Panc1 (cell line): Measurements from ENCODE around the gene DZANK1. TPM values are rescaled to one million over a fixed set of nuclear protein-coding genes. Genes with fewer than 3 reads are reported as not detected.
A peak's percentile ranks its signal among the peaks of the same experiment; 100 is the strongest.

ENCODE experiments used
- ATAC-seq: fragments of 200-7000 bp; cut with Tn5 transposase; 2 replicates; pipeline ENCODE4 v1.9.1; 2020; ENCODE audit warnings: mild to moderate bottlenecking, moderate library complexity
- BruUV-seq: library from RNA; stranded (reverse); fragments of 400-500 nt; replicated peaks from 2 replicates; lab custom pipeline; 2021; lab: Mats Ljungman, UMichigan
- CTCF ChIA-PET: fragments of 300-600 bp; sonication (Branson Sonifier 250); formaldehyde crosslinking; loops from one replicate; lab custom pipeline; 2022; ENCODE audit warnings: antibody characterized with exemption; lab: Charles Lee
- POLR2A ChIA-PET: fragments of 300-600 bp; sonication (Branson Sonifier 250); formaldehyde crosslinking; loops from one replicate; lab custom pipeline; 2022; ENCODE audit warnings: antibody characterized with exemption; lab: Charles Lee
- DNase-seq: peaks from one replicate; pipeline ENCODE4 v3.0.0-alpha.2; 2010; ENCODE audit warnings: low read depth, low spot score
- H3K27ac ChIP-seq: 2 replicates; pipeline ENCODE4 v1.5.1; 2011; ENCODE audit warnings: mild to moderate bottlenecking, low read length, inconsistent platforms
- H3K27me3 ChIP-seq: fragments of 200-500 bp; sonication (Bioruptor generic); 2 replicates; pipeline ENCODE4 v1.6.0; 2014; ENCODE audit warnings: low read length, inconsistent platforms; ENCODE audit not compliant: control insufficient read depth, insufficient read depth
- H3K36me3 ChIP-seq: fragments of 200-500 bp; sonication (Bioruptor generic); 2 replicates; pipeline ENCODE4 v1.5.1; 2014; ENCODE audit warnings: inconsistent platforms, mild to moderate bottlenecking, low read length, moderate library complexity; ENCODE audit not compliant: control insufficient read depth, insufficient read depth
- H3K4me1 ChIP-seq: 2 replicates; pipeline ENCODE4 v1.5.1; 2011; ENCODE audit warnings: inconsistent platforms, mild to moderate bottlenecking, low read length, moderate library complexity; ENCODE audit not compliant: control insufficient read depth, insufficient read depth
- H3K4me3 ChIP-seq, 2 experiments: 2 replicates each; pipeline ENCODE4 v1.5.1; 2011 to 2012; ENCODE audit warnings: low read depth in 2 of 2, low read length in 2 of 2, mild to moderate bottlenecking in 2 of 2, inconsistent platforms in 1 of 2, moderate library complexity in 1 of 2
- H3K9me3 ChIP-seq: fragments of 200-500 bp; sonication (Bioruptor generic); 2 replicates; pipeline ENCODE4 v1.5.1; 2014; ENCODE audit warnings: low read depth, mild to moderate bottlenecking, inconsistent platforms, low read length, moderate library complexity; ENCODE audit not compliant: control insufficient read depth, insufficient read depth
- CTCF ChIP-seq: fragments of 450-650 bp; IDR thresholded peaks from 2 replicates; pipeline ENCODE4 v1.5.1; 2017; ENCODE audit warnings: mild to moderate bottlenecking
- POLR2AphosphoS5 ChIP-seq: IDR thresholded peaks from 2 replicates; pipeline ENCODE4 v1.6.1; 2012; ENCODE audit warnings: mild to moderate bottlenecking, low read depth, low read length, moderate library complexity
- REST ChIP-seq, 2 experiments: IDR thresholded peaks; 2 replicates each; pipeline ENCODE4 v1.6.1; 2011 to 2012; ENCODE audit warnings: low read depth in 2 of 2, control low read depth in 1 of 2, low read length in 1 of 2, mild to moderate bottlenecking in 1 of 2, moderate library complexity in 1 of 2; ENCODE audit not compliant: insufficient read depth in 1 of 2
- SIN3A ChIP-seq: IDR thresholded peaks from 2 replicates; pipeline ENCODE4 v1.6.1; 2012; ENCODE audit warnings: low read depth, mild to moderate bottlenecking, low read length, moderate library complexity, borderline replicate concordance; ENCODE audit not compliant: insufficient read depth
- TCF7L2 ChIP-seq: IDR thresholded peaks from 2 replicates; pipeline ENCODE4 v1.6.1; 2011; ENCODE audit warnings: mild to moderate bottlenecking, low read depth, low read length, inconsistent platforms
- in situ Hi-C: cut with HindIII; loops from 2 replicates; pipeline ENCODE4 v1.10.0; 2016; ENCODE audit warnings: low sequenced_read_pairs, low pct_unique_long_range_greater_than_20kb
- intact Hi-C: fragments of 100-400 bp; cut with micrococcal nuclease; formaldehyde crosslinking; loops from one replicate; pipeline ENCODE4 v1.10.0; 2022; ENCODE audit not compliant: unreplicated experiment
- total RNA-seq: library from RNA; stranded (reverse); gene quantifications from one replicate; pipeline ENCODE4 v1.2.1, GENCODE V29; 2021; ENCODE audit not compliant: unreplicated experiment

The DZANK1 gene
- total RNA-seq, 1 experiment from 2014 or later: 3.0 TPM

GRCh38 chr20:18466574-18466893 is 296 bp downstream of the DZANK1 start:
- H3K4me1 ChIP-seq: peaks cover 18% of the 10 kb centered on the region
- intact Hi-C loops (loop anchor here (5.0 kb wide), 1 partner anchor 179 kb away; the partner anchor contains the start of gene ZNF133), in situ Hi-C loops (no loop called here)
- BruUV-seq: TSS peak; percentile 85
- no peaks in the 10 kb centered on the region; the same call in 1 of the 2 replicates for H3K36me3 ChIP-seq
- CTCF ChIA-PET: no interaction called here
- peak overlapping the region; percentile 98 to 99 for H3K4me3 ChIP-seq
- no peaks in the 10 kb centered on the region for H3K9me3 ChIP-seq
- peak; percentile 87 for ATAC-seq
- peak overlapping the region; percentile 90 for H3K27ac ChIP-seq
- TF ChIP-seq POLR2AphosphoS5 (peak; percentile 60; the same call in 1 of the 2 replicates), SIN3A (no peak)
- no peak for DNase-seq
- POLR2A ChIA-PET: interaction anchor here (1.0 to 1.5 kb wide), 2 partner anchors 41 to 43 kb away, joined by 4 read pairs; no protein-coding TSS in a partner anchor
- no peaks in the 10 kb centered on the region for H3K27me3 ChIP-seq

- Histone ChIP-seq H3K27me3 (no peaks in the 10 kb centered on the region), H3K4me3 (peak overlapping the region in 1 of 2 experiments; percentile 98; a peak in 3 of 4 replicates), H3K9me3 (no peaks in the 10 kb centered on the region), H3K27ac (peak overlapping the region; percentile 19), H3K36me3 (no peaks in the 10 kb centered on the region; the same call in 1 of the 2 replicates), H3K4me1 (peaks cover 18% of the 10 kb centered on the region)
- intact Hi-C loops: loop anchor here (5.0 kb wide), 1 partner anchor 178 kb away; the partner anchor contains the start of gene ZNF133
- ATAC-seq (no peak), DNase-seq (no peak)
- POLR2A ChIA-PET: no interaction called here
- no peak for TF ChIP-seq REST (IDR thresholded peaks at IDR 0.05; ENCODE audit: insufficient read depth in 1 of 2, low read depth in 2 of 2, low read length in 1 of 2)
- no peak for TF ChIP-seq TCF7L2
- TF ChIP-seq POLR2AphosphoS5: no peak
- no peak for TF ChIP-seq CTCF
- TF ChIP-seq SIN3A: no peak
- in situ Hi-C loops: no loop called here
- BruUV-seq: no TSS peak
- CTCF ChIA-PET: no interaction called here
Measured at GRCh38 chr20:18465536-18466200, 1.2 kb downstream of the DZANK1 start.

GRCh38 chr20:18456600-18456999 is 10.2 kb downstream of the DZANK1 start:
- H3K4me1 ChIP-seq: no peaks in the 10 kb centered on the region
- ATAC-seq: no peak
- no peaks in the 10 kb centered on the region for H3K9me3 ChIP-seq
- no peak overlapping the region for H3K27ac ChIP-seq
- ChIA-PET CTCF (no interaction called here), POLR2A (interaction anchor here (0.5 kb wide), 1 partner anchor 499 kb away, joined by 7 read pairs; no protein-coding TSS in a partner anchor)
- H3K27me3 ChIP-seq: no peaks in the 10 kb centered on the region
- DNase-seq: no peak
- no TSS peak for BruUV-seq
- in situ Hi-C loops (no loop called here), intact Hi-C loops (no loop called here)
- no peak for TF ChIP-seq POLR2AphosphoS5
- H3K4me3 ChIP-seq: no peak overlapping the region
- H3K36me3 ChIP-seq: no peaks in the 10 kb centered on the region
